HG02840 (cell line): ENCODE measurements around the gene FADS3.

Experiments
- ATAC-seq: cut with Tn5 transposase; IDR thresholded peaks from one replicate; pipeline ENCODE4 v1.9.1; 2021; ENCODE audit warnings: mild to moderate bottlenecking, moderate library complexity, moderate number of reproducible peaks; ENCODE audit not compliant: unreplicated experiment, low FRiP score

FADS3 gene

GRCh38 chr11:61841636-61842527, 49.5 kb downstream of the FADS3 start:
- ATAC-seq: no peak

GRCh38 chr11:61840371-61840770, 51.0 kb downstream of the FADS3 start:
- no peak for ATAC-seq

GRCh38 chr11:61839742-61840141, 51.6 kb downstream of the FADS3 start:
- no peak for ATAC-seq

- no peak for ATAC-seq
Observed at GRCh38 chr11:61838921-61839320, 52.4 kb downstream of the FADS3 start.

- ATAC-seq: no peak
Observed at GRCh38 chr11:61838501-61838900, 52.8 kb downstream of the FADS3 start.

- no peak for ATAC-seq
Observed at GRCh38 chr11:61837411-61838005, 53.8 kb downstream of the FADS3 start.

- no peak for ATAC-seq
Observed at GRCh38 chr11:61836193-61836592, 55.2 kb downstream of the FADS3 start.

- ATAC-seq: peak; percentile 82
Observed at GRCh38 chr11:61834278-61835048, 56.9 kb downstream of the FADS3 start.

- no peak for ATAC-seq
Observed at GRCh38 chr11:61833926-61834277, 57.4 kb downstream of the FADS3 start.

- ATAC-seq: no peak
Observed at GRCh38 chr11:61833471-61833870, 57.9 kb downstream of the FADS3 start.

- no peak for ATAC-seq
Observed at GRCh38 chr11:61832754-61833153, 58.6 kb downstream of the FADS3 start.

- no peak for ATAC-seq
Observed at GRCh38 chr11:61832207-61832606, 59.1 kb downstream of the FADS3 start.

GRCh38 chr11:61830237-61831105, 60.9 kb downstream of the FADS3 start:
- ATAC-seq: no peak

- no peak for ATAC-seq
Observed at GRCh38 chr11:61829806-61830205, 61.5 kb downstream of the FADS3 start.

- peak; percentile 28 for ATAC-seq
Observed at GRCh38 chr11:61828629-61829407, 62.5 kb downstream of the FADS3 start.

GRCh38 chr11:61828379-61828628, 63.0 kb downstream of the FADS3 start:
- ATAC-seq: peak; percentile 8

GRCh38 chr11:61827571-61828378, 63.6 kb downstream of the FADS3 start, which contains the start of gene FADS2:
Gene FADS2, plus strand, starts transcription at chr11:61828300. Its CDS starts 91 bp downstream, at chr11:61828391.
- peak; percentile 60 for ATAC-seq

- no peak for ATAC-seq
Observed at GRCh38 chr11:61826930-61827570, 64.3 kb downstream of the FADS3 start.
